ENCODE data around the gene COL20A1. TPM values are rescaled to one million over a fixed set of nuclear protein-coding genes. Genes with fewer than 3 reads are reported as not detected.

Gene COL20A1
- total and polyA plus RNA-seq, 2 of the 13 experiments (the other 11 are each of a cell fraction or from before 2014, with no cell fraction given), result not detected

DNA sequence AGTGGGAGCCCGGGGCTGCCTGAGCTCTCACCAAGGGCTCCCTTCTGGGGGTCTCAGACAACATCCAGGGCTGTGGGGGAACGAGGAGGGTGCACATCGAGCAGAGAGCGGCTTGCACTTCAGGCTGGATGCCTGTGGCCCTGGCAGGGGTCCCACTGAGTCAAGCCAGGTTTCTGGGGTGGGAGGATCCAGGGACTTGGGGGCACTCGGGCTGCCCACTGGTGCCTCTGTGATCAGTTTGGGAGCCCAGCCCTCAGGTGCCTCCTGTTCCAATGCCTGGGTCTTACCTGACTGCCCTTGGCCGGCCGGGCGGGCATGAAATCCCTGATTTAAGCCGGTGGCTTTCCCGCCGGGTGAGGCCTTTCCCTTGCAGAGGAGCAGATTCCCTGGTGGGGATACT lies 470 bp downstream of the COL20A1 start:
- no peak overlapping the region for H3K4me2 ChIP-seq (ENCODE audit: low read depth, low read length)
- ChIA-PET POLR2A (no interaction called here), CTCF (ENCODE audit: low intra/inter-chr PET ratio, low total read pairs) (no interaction called here)
- H3K9me3 ChIP-seq (ENCODE audit: low read length), result no peaks in the 10 kb centered on the region
- TF ChIP-seq RBM39 (IDR thresholded peaks at IDR 0.05; ENCODE audit: low read depth, low read length, poor library complexity, severe bottlenecking) (peak; percentile 10), ZNF816 (CRISPR knock-in tag; IDR thresholded peaks at IDR 0.05; ENCODE audit: borderline replicate concordance) (no peak), RAD51 (IDR thresholded peaks at IDR 0.05; ENCODE audit: borderline replicate concordance) (no peak), KLF13 (CRISPR knock-in tag; IDR thresholded peaks at IDR 0.05) (no peak)
- TF ChIP-seq, protein P1, sequence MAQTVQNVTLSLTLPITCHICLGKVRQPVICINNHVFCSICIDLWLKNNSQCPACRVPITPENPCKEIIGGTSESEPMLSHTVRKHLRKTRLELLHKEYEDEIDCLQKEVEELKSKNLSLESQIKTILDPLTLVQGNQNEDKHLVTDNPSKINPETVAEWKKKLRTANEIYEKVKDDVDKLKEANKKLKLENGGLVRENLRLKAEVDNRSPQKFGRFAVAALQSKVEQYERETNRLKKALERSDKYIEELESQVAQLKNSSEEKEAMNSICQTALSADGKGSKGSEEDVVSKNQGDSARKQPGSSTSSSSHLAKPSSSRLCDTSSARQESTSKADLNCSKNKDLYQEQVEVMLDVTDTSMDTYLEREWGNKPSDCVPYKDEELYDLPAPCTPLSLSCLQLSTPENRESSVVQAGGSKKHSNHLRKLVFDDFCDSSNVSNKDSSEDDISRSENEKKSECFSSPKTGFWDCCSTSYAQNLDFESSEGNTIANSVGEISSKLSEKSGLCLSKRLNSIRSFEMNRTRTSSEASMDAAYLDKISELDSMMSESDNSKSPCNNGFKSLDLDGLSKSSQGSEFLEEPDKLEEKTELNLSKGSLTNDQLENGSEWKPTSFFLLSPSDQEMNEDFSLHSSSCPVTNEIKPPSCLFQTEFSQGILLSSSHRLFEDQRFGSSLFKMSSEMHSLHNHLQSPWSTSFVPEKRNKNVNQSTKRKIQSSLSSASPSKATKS (CRISPR knock-in tag; IDR thresholded peaks at IDR 0.05), result no peak
- FAIRE-seq (no peak), DNase-seq (ENCODE audit: low spot score) (no peak), ATAC-seq (no peak)
- no peak overlapping the region for H3K27ac ChIP-seq (ENCODE audit: extremely low read length, insufficient read depth, low read length)
- no peak overlapping the region for H2AFZ ChIP-seq (ENCODE audit: low read length)
- in situ Hi-C loops (cut with HindIII; ENCODE audit: extremely low pct_ligation_motif_present, low pct_unique_long_range_greater_than_20kb) (no loop called here), intact Hi-C loops (cut with micrococcal nuclease; ENCODE audit: unreplicated experiment) (loop anchor here (5.0 kb wide), 2 partner anchors 71 to 111 kb away; no protein-coding TSS in a partner anchor)
- H3K9ac ChIP-seq (ENCODE audit: insufficient read depth, low read depth, low read length), result no peak overlapping the region
- no peak overlapping the region for H3K4me3 ChIP-seq (replicated peaks in 1 of 3; ENCODE audit: insufficient read depth in 1 of 3, low read depth in 2 of 3, low read length in 3 of 3)
- peaks cover 4 to 6% of the 10 kb centered on the region in 2 experiments; a peak in 3 of 5 replicates for H3K36me3 ChIP-seq (replicated peaks in 1 of 2; ENCODE audit: control insufficient read depth in 1 of 2, insufficient read depth in 2 of 2, low read length in 2 of 2)
- H3K27me3 ChIP-seq (ENCODE audit: control insufficient read depth in 1 of 2, insufficient read depth in 2 of 2, low read length in 2 of 2), result peaks cover 21 to 63% of the 10 kb centered on the region in 2 experiments; a peak in 4 of 5 replicates
- peaks cover 15% of the 10 kb centered on the region for H3K4me1 ChIP-seq (ENCODE audit: insufficient read depth, low read length)
- peaks cover 12% of the 10 kb centered on the region; the same call in 1 of the 2 replicates for H4K20me1 ChIP-seq (ENCODE audit: insufficient read depth, low read length)
- BruUV-seq (replicated peaks), result no TSS peak
- no peaks in the 10 kb centered on the region for H3K79me2 ChIP-seq (ENCODE audit: insufficient read depth, low read length)
- 27% methylated on average over 11 of the region's 11 CpGs for WGBS (ENCODE audit: low lambda C conversion rate)
